ENCODE measurements around the gene SSB.

- peak; percentile 76 for TF ChIP-seq CTCF (IDR thresholded peaks at IDR 0.05)
- no peak for TF ChIP-seq EZH2 (IDR thresholded peaks at IDR 0.05; ENCODE audit: borderline replicate concordance, insufficient read depth, low read depth, low read length, poor library complexity, severe bottlenecking)
Observed at GRCh38 chr2:169767243-169767888, 31.3 kb upstream of the SSB start.

Data from B cell (primary cell).